MG63 (cell line): Measurements from ENCODE around the gene RIN3. TPM values are rescaled to one million over a fixed set of nuclear protein-coding genes. Genes with fewer than 3 reads are reported as not detected.

Experiments
- DNase-seq: peaks from one replicate; pipeline ENCODE4 v3.0.0-alpha.2; 2020
- H3K27me3 ChIP-seq: fragments of 250-450 bp; sonication (Bioruptor Pico); 2 replicates; pipeline ENCODE4 v1.5.1; 2020; ENCODE audit warnings: mild to moderate bottlenecking, moderate library complexity
- H3K36me3 ChIP-seq: fragments of 250-450 bp; sonication (Bioruptor Pico); 2 replicates; pipeline ENCODE4 v1.5.1; 2020; ENCODE audit warnings: mild to moderate bottlenecking, moderate library complexity
- H3K4me3 ChIP-seq: fragments of 250-450 bp; sonication (Bioruptor Pico); 2 replicates; pipeline ENCODE4 v1.5.1; 2020; ENCODE audit warnings: mild to moderate bottlenecking, moderate library complexity
- H3K9me3 ChIP-seq: fragments of 250-450 bp; sonication (Bioruptor Pico); 2 replicates; pipeline ENCODE4 v1.5.1; 2020; ENCODE audit warnings: mild to moderate bottlenecking, moderate library complexity
- total RNA-seq: library from RNA; depleted of rRNA; stranded (reverse); fragments of >200 nt; shearing (Covaris generic); gene quantifications from 2 replicates; pipeline ENCODE4 v1.2.3, GENCODE V29; 2014; ENCODE audit warnings: low replicate concordance

Gene RIN3
- total RNA-seq, 1 experiment from 2014 or later, result 1.4 TPM

- no peaks in the 10 kb centered on the region for H3K9me3 ChIP-seq
- no peaks in the 10 kb centered on the region for H3K36me3 ChIP-seq
- DNase-seq, result no peak
- H3K4me3 ChIP-seq, result no peak overlapping the region
- H3K27me3 ChIP-seq, result no peaks in the 10 kb centered on the region
Observed at GRCh38 chr14:92659765-92660561, 146.4 kb downstream of the RIN3 start.

- no peak for DNase-seq
- Histone ChIP-seq H3K27me3 (no peaks in the 10 kb centered on the region), H3K9me3 (no peaks in the 10 kb centered on the region), H3K4me3 (no peak overlapping the region), H3K36me3 (no peaks in the 10 kb centered on the region)
Observed at GRCh38 chr14:92660571-92660970, 147.0 kb downstream of the RIN3 start.

DNA sequence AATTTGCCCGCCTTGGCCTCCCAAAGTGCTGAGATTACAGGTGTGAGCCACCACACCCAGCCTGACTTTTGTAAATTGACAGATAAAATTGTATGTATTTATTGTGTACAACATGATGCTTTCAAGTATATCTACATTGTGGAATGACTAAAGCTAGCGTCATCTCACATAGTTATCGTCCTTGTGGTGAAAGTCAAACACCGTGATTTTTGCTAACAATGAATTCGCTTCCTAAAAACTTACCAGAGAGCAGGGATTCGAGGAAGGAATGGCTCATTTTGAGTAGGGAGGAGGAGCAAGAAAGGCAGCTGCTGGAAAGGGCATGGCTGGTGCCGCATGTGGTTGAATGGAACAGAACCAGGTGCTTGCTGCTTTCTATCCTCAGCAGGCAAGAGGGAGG, 149.5 kb downstream of the RIN3 start:
- no peaks in the 10 kb centered on the region for H3K27me3 ChIP-seq
- H3K9me3 ChIP-seq, result no peaks in the 10 kb centered on the region
- no peaks in the 10 kb centered on the region for H3K36me3 ChIP-seq
- no peak for DNase-seq
- no peak overlapping the region for H3K4me3 ChIP-seq

DNA sequence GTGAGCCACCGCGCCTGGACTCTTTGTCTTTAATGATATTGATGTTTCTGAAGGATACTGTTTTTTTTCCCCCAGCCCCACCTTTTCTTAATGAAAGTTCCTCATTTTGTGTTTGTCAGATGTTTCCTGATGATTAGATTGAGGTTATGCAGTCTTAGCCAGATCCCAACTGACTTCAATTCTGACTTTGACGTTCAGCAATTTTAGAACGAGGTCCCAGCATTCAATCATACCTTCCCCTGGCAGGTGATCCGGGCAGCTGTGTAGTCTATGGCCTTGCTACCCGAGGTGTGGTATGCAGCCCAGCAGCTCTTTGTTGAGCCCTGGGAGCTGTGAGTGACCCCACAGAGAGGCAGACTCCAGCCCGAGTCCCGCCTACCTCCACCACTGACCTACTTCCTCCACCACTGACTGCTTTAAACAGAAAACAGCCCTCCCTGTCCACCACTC, 152.1 kb downstream of the RIN3 start:
- H3K36me3 ChIP-seq, result no peaks in the 10 kb centered on the region
- H3K4me3 ChIP-seq, result no peak overlapping the region
- no peaks in the 10 kb centered on the region for H3K27me3 ChIP-seq
- DNase-seq, result no peak
- H3K9me3 ChIP-seq, result no peaks in the 10 kb centered on the region

- H3K36me3 ChIP-seq, result no peaks in the 10 kb centered on the region
- no peaks in the 10 kb centered on the region for H3K9me3 ChIP-seq
- DNase-seq, result no peak
- no peak overlapping the region for H3K4me3 ChIP-seq
- H3K27me3 ChIP-seq, result no peaks in the 10 kb centered on the region
Observed at GRCh38 chr14:92666251-92666650, 152.7 kb downstream of the RIN3 start.

GRCh38 chr14:92668276-92668973, 154.8 kb downstream of the RIN3 start:
- no peak overlapping the region for H3K4me3 ChIP-seq
- no peak for DNase-seq
- no peaks in the 10 kb centered on the region for H3K36me3 ChIP-seq
- no peaks in the 10 kb centered on the region for H3K9me3 ChIP-seq
- no peaks in the 10 kb centered on the region for H3K27me3 ChIP-seq

DNA sequence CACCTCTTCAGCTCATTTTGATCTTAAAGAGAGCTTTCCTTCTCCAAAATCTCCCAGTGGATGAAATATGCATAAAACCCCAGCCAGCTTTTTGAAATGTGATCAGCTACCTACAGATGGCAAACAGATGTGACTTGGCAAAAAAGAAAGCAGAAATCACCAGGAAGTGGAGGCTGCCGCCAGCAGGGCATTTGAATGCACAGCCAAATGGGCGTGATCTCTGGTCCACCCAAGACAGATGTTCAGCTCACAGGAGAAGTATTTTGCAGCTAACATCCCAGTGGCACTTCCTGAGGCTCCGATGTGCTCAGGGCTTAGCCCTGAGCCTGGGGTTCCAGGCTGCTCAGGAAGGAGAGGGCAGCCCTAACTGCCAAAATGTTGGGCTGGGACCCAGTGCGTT, 156.6 kb downstream of the RIN3 start:
- Histone ChIP-seq H3K4me3 (no peak overlapping the region), H3K9me3 (no peaks in the 10 kb centered on the region), H3K27me3 (no peaks in the 10 kb centered on the region), H3K36me3 (no peaks in the 10 kb centered on the region)
- DNase-seq, result peak; percentile 87

- H3K36me3 ChIP-seq, result no peaks in the 10 kb centered on the region
- no peak overlapping the region for H3K4me3 ChIP-seq
- no peaks in the 10 kb centered on the region for H3K27me3 ChIP-seq
- no peaks in the 10 kb centered on the region for H3K9me3 ChIP-seq
- DNase-seq, result peak; percentile 52
Observed at GRCh38 chr14:92670643-92671366, 157.2 kb downstream of the RIN3 start.

GRCh38 chr14:92673601-92674150, 160.1 kb downstream of the RIN3 start:
- Histone ChIP-seq H3K9me3 (no peaks in the 10 kb centered on the region), H3K4me3 (no peak overlapping the region), H3K27me3 (no peaks in the 10 kb centered on the region), H3K36me3 (no peaks in the 10 kb centered on the region)
- DNase-seq, result no peak

- Histone ChIP-seq H3K4me3 (no peak overlapping the region), H3K27me3 (no peaks in the 10 kb centered on the region), H3K36me3 (no peaks in the 10 kb centered on the region), H3K9me3 (no peaks in the 10 kb centered on the region)
- no peak for DNase-seq
Observed at GRCh38 chr14:92675421-92675820, 161.8 kb downstream of the RIN3 start.

DNA sequence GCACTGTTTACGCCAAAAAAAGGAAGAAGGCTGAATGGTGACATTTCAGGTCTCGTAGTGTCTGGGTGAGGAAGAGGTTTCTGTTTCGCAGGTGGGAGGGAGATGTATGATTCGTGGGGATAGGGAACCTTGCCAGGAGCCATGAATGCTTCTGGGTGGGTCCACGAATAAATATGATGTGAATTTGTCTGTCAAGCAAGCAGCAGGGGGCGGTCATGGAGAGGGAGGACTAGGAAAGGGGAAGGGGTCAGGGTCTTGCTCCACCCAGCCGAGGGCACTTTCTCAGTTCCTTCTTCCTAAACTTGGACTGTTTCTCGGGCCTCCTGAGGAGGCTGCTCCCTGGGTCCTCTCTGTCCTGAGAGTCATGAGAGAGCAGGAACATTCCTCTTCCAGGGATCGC, 162.4 kb downstream of the RIN3 start:
- no peak overlapping the region for H3K4me3 ChIP-seq
- DNase-seq, result no peak
- no peaks in the 10 kb centered on the region for H3K9me3 ChIP-seq
- no peaks in the 10 kb centered on the region for H3K36me3 ChIP-seq
- H3K27me3 ChIP-seq, result no peaks in the 10 kb centered on the region

DNA sequence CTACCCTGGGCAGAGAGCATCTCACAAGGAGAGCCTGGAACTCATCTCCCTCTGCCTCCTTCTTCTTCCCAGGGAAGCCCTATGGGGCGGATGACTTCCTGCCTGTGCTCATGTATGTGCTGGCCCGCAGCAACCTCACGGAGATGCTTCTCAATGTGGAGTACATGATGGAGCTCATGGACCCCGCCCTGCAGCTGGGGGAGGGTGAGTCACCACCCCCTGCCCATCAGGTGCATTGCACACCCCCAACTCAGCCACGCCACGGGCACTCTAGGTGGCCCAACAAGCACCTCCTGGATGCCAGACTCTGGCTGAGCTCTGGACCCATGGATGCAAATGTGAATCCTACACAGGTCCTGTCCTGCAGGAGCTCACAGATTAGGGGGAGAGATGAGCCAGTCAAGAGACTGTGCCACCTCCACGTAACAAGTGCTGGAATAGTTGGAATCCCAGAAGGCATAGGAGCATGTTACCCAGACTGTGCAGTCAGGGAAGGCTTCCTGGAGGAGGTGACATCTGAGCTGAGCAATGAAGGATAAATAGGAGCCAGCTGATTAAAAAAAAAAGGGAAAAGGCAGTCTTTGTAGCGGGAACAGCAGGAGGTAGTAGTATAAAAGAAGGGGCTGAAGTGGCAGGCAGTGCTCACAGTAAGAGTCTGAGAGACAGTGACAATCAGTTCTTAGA, 163.0 kb downstream of the RIN3 start:
- DNase-seq, result no peak
- Histone ChIP-seq H3K36me3 (no peaks in the 10 kb centered on the region), H3K4me3 (no peak overlapping the region), H3K27me3 (no peaks in the 10 kb centered on the region), H3K9me3 (no peaks in the 10 kb centered on the region)

- DNase-seq, result no peak
- Histone ChIP-seq H3K36me3 (no peaks in the 10 kb centered on the region), H3K4me3 (no peak overlapping the region), H3K27me3 (no peaks in the 10 kb centered on the region), H3K9me3 (no peaks in the 10 kb centered on the region)
Observed at GRCh38 chr14:92677087-92677668, 163.6 kb downstream of the RIN3 start.

- no peaks in the 10 kb centered on the region for H3K27me3 ChIP-seq
- no peak for DNase-seq
- no peak overlapping the region for H3K4me3 ChIP-seq
- no peaks in the 10 kb centered on the region for H3K9me3 ChIP-seq
- no peaks in the 10 kb centered on the region for H3K36me3 ChIP-seq
Observed at GRCh38 chr14:92677955-92678354, 164.4 kb downstream of the RIN3 start.

DNA sequence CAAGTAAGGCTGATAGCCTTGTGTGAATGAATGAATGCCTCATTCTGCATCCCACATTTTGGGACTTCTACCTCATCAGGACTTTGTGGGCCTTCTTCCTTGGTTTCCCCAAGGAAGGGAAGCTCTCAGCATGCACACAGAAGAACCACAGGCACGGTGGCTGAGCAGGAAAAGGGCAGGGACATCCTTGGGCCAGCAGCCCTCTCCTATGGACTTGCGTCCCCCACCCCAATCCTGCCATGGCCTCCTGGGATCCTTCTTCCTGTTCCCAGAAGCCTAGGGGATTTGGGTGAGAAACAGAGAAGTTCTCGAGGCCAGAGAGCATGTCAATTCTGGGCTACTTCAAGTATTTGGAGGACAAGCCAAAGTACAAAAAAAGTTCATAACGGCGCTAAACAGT, 165.2 kb downstream of the RIN3 start:
- no peak for DNase-seq
- H3K4me3 ChIP-seq, result no peak overlapping the region
- no peaks in the 10 kb centered on the region for H3K36me3 ChIP-seq
- no peaks in the 10 kb centered on the region for H3K9me3 ChIP-seq
- H3K27me3 ChIP-seq, result no peaks in the 10 kb centered on the region

GRCh38 chr14:92679246-92679645, 165.7 kb downstream of the RIN3 start:
- Histone ChIP-seq H3K27me3 (no peaks in the 10 kb centered on the region), H3K9me3 (no peaks in the 10 kb centered on the region), H3K4me3 (no peak overlapping the region), H3K36me3 (no peaks in the 10 kb centered on the region)
- DNase-seq, result no peak
